GM19025 (cell line): Measurements from ENCODE around the gene RAB3B.

ENCODE experiments used
- ATAC-seq: cut with Tn5 transposase; IDR thresholded peaks from one replicate; pipeline ENCODE4 v1.9.1; 2021; ENCODE audit warnings: mild to moderate bottlenecking, low read depth, moderate library complexity; ENCODE audit not compliant: unreplicated experiment

The RAB3B gene

DNA sequence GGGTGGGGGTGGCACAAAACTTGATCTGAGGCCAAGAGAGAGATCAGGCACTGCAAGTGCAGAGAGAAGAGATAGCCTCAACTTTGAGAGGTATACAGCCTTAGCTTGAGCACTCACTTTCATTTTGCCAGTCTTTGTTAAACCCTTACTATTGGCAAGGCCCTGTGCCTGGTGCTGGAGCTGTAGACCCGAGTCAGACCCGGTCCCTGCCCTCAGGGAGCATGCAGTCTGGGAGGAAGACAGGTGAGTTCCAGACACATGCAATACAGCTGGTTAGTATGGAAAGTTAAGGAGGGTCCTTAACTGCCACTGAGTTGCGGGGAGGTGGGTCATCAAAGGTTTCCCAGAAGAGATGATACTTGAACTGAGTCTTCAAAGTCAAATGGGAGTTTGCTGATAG lies 31.7 kb downstream of the RAB3B start:
- no peak for ATAC-seq

DNA sequence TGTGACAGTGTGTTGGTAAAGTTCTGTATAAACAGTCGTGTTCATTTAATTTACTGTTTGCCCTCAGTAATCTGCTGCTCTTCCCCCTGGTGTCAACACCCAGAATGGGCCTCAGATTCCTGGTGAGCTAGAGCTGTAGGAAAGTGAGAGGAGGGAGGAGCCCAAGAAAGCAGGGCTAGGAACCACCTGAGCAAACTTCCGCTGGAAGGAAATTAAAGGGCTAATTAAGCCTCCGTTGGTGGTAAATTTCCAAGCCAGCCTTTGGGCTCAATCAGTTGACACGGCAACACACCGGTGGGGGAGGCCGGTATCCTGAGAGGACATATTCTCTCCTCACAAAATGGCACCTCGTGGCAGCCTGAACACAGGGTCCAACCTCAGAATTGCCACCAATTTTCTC lies 32.9 kb downstream of the RAB3B start:
- ATAC-seq: no peak

DNA sequence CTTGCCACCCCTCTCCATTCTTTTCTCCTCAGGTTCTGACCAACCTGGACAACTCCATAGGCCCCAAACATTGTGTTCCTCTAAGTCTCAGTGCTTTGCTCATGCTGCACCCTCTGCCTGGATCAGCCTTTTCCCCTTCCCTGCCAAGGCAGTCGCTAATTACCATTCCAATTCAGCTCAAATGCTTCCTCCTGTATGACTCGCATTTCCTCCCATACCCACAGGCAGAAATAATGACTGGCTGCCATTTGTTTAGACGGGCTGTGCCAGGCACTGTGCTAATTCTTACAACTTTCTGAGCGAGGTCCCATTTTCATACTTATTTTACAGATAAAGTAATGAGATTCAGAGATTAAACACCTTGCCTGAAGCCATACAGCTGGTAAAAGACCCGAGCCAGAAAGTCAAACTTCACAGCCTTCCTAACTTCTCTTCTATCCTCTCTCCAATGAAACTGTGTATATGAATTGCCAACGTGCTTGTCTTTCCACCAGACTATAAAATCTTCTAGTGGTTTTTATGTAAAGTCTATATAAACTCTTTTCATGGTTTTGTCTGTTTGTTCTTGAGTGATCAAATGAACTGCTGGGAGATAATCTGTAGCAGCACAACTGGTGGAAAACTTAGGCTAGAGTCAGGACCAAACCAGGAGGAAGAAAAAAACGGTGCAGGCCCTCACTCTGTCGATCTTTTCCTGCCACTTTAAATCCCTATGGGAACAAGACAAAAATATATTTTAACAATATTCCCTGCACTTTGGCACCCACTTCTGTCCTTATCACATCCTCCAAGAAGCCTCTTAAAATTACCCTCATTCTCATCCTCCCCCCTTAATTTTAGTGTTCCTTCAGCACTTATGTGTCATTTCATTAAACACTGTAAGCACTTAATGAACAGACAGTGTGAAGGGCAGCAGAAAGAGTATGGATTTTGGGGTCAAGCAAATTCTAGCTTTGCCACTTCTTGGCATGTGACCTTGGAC lies 33.7 kb downstream of the RAB3B start:
- no peak for ATAC-seq

DNA sequence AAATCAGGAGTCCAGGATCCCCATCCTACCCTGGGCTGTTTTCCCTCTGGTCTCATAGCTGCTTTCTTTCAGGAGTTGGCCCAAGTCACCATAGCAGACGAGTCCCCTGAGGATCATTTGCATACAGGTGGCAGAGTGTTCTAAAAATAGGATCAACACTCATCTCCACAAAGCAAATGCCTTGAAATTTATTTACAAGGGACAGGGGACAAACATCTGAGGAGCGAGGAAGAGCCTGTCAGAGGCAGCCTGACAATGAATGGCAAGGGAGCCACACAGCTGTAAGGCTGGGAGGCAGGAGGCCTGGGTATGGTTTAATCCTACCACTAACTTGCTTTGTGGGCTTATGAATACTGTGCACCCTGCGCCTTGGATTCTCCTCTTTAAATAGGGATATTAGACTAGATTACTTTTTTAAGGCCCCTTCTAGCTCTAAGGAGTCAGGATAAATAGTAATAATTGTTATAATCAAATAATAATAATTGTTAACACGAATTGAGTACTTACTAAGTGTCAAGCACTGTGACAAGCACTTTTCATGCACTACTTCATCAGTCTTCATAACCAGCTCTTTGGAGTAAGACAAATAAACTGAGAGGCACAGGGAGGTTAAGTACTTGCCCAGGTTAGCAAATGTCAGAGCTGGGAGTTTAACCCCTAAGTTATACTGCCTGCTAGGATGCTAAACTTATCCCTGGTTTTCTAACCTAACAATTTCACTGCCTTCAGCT lies 34.5 kb downstream of the RAB3B start:
- ATAC-seq: peak; percentile 58

DNA sequence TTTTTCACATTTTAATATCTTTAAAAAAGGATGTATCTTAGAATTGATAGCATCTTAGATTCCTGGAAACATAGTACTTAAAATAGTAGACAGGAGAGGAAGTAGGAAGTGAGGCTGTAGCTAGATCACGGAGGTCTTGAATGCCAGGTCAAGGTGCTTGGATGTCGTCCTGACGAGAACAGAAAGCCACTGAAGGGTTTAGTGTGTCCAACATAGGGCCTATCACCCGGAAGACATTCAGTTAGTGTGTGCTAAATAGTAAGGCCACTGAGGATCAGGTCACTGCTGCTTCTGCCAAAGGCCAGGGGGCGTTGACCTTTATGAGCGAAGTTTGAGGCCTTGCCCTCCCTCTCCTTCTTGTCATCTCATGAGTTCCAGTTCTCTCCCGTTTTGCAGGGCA lies 35.7 kb downstream of the RAB3B start:
- ATAC-seq: no peak

DNA sequence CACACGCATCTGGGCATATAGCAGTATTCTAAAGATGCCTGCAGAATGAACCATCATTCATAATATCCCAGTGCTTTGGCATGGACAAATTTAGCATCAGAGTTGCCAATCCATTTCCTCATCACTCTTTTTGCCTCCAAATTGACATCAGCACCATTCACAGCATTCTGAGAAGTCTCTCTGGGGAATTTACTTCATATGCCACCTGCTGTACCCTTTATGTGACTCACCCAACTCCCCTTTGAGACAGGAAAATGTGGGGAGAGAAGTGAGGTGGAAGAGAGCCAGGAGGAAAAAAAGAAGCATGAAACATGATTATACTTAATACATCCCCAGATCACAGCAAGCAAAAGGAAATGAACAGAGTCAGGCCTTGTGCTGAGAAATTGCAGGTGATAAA lies 37.4 kb downstream of the RAB3B start:
- ATAC-seq: no peak

DNA sequence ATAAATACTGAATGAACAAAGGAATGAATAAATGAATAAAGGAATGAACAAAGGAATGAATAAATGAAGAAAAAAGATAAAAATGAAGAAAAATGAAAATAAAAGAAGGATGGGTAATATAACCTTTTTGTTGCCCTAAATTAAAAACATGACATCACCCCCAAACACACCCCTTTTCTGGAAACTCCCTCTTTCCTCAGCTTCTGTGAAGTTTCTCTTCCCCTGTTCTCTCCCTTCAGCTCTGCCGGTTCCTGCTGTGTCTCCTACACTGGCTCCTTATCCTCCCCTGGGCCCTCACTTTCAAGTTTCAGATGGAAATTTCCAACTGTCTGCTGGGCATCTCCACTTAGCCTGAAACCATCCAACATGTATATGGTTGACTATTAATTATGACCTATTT lies 37.9 kb downstream of the RAB3B start:
- ATAC-seq: no peak

DNA sequence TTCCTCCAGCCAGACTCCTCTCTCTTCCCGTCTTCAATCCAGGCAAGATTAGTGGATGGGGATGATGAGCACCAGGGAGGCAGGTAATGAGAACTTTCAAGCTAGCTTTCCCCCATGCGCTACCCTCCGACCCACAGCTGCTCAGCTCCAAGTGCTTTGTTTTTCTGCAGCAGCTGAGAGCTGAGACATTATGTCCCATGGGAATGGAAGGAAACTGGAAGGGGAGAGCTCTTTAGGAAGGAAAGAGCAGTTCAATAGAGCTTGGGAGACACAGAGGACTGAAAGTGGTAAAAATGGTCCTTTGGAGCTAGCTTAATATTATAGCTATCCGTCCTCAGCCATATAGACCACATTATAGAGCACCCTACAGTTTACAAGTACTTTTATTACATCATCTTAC lies 39.8 kb downstream of the RAB3B start:
- no peak for ATAC-seq

DNA sequence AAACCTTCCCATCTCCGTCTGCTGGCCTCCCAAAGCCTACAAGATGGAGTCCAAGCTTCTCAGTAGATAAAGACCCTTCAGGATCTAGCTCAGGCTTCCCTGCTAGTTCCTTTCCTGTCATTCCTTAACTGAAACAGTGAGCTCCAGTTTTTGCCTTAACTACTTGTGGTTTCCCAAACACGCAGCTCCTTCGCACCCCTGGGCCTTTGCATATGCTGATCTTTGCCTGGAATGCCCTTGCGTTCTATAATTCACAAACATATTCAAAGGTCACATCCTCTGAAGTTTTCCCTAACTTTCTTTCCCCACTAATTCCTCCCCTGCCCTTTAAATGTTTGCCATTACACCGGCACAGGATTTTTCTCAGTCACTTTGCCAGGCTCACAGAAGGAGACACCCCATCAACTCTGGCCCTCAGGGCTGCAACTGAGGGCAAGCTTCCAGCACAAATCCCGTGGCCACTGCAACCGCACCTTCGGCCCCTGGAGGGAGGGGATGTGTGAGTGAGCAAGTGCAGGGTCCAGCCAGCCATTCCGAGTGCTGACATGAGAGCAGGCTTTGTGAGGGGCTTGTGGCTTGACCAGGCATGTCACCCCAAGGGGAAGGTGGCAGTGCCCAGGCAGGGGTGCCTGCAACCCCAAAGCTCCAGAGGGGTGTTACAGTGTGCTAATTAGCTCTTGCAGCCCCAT lies 41.3 kb downstream of the RAB3B start:
- ATAC-seq: no peak

DNA sequence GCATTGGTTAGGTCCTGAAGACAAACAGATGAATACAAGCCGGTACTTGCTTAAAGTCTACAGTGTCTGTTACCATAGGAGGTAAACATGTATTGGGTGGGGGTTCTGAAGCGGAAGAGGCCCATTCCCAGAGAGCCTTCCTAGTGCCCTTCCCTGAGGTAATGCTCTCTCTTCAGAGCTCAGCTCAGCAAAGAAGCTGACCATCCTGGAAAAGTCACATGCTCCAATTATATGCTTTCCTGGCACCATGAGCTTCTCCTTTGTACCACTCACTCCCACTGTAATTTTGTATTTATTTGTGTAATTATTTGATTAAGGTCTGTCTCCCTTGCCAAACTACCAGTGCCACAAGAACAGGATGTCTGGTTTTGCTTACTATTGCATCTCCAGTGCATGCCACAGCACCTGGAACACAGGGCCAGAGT lies 42.0 kb downstream of the RAB3B start:
- ATAC-seq: no peak

DNA sequence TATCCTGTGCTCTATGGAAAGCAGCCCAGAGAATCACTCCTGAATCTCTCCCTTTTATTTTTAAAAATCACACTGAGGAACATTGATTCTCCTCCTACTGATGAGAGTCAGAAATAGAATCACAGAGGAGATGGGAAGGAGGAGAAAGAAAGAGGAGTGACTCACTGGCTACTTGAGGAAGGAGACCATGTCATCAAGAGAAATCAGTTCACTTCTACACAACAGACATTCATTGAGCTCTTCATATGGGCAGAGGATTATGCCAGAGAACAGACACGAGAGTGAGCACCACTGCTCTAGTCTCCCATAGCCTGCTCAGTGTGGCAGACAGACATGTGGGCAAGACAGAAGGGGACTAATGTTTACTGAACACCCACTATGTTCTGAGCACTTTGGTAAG lies 44.2 kb downstream of the RAB3B start:
- ATAC-seq: no peak

DNA sequence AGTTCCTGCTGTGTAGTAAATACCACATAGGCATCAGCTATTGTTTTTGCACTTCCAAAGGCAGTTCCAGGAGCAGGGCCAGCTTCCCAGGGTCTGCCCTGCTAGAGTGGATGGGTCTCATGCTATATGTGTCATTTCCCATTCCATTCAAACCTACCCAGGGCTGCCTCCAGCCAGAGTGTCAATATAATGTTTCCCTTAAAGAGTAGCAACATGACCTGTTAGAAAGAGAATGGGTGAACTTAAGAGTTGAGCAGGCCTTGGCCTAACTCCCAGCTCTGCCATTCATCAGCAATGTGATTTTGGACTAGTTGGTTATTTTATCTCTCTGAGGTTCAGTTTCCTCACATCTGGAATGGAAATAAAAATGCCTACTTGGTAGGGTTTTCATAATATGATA lies 44.9 kb downstream of the RAB3B start:
- ATAC-seq: no peak

DNA sequence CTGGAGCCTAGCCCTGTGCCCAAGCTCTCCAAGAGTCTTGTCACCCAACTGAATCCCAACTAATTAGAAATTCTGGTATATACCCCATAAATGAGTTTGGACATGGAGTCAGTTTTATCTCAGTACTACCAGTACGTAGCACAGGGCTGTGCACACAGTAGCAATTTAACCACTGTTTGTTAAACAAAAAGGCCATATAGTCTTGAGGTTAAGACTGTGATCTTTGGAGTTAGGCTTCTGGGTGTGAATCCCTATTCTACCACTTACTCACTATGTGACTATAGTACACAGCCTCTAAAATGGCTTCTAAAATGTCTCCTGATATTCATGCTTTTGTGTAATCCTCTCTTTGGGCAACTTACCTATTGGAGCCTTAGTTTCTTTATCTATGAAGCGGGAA lies 48.2 kb downstream of the RAB3B start:
- no peak for ATAC-seq

DNA sequence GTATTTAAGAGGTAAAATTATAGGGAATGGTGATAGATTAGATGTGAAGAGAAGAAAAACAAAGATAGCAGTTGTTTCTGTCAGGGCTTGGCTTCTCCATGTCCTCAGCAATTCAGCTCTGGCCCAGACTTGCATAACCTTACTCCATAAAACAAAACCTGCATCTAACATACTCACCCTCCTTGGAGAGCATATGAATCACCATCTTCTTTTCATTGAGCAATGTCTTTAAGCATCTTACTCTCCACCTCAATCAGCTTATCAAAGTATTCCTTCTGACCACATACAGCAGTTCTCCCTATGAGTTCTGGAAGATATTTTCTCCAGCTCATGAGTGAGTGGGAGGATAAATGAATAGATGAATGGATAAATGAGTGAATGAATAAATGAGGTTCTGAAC lies 49.0 kb downstream of the RAB3B start:
- ATAC-seq: no peak

DNA sequence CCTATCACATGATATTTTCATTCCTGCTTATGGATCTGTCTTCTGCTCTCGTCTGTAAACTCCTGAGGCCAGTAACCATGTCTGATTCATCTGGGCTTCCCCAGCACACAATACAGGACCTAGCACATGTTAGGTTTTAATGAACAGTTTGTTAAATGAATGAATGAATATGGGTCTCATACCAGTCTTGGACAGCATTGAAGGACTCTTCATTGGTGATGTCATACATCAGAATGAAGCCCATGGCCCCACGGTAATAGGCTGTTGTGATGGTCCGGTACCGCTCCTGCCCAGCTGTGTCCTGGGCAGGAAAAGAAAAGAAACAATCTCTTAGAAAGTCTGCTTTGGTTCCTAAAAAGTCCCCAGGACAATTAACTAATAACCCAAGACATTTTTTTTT lies 53.4 kb downstream of the RAB3B start:
- no peak for ATAC-seq

DNA sequence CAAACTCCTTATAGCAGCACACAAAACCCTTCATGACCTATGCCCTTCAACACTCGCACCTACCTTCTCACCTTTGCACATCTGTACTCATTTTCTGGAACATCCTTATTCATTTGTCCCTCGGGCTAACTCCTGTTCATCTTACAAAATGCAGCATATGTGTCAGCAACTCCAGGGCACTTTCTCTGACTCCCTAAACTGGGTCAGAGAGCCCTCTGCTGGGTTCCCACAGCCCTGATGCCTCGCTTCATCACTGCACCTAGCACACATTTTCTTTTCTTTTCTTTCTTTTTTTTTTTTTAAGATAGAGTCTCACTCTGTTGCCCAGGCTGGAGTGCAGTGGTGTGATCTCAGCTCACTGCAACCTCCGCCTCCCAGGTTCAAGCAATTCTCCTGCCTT lies 54.0 kb downstream of the RAB3B start:
- ATAC-seq: no peak

DNA sequence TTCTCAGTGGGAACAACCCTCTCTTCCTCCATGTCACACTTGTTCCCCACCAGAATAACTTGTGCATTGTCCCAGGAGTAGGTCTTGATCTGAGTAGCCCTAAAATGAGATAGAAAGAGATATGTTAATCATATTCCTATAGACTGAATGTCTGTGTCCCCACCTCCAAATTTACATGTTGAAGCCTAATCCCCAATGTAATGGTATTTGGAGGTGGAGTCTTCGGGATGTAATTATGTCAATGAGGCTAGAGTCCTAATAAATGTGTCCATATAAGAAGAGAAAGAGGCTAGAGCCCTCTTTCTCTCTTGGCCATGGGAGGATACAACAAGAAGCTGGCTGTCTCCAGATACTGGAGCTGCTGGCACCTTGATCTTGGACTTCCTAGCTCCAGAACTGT lies 57.2 kb downstream of the RAB3B start:
- no peak for ATAC-seq

DNA sequence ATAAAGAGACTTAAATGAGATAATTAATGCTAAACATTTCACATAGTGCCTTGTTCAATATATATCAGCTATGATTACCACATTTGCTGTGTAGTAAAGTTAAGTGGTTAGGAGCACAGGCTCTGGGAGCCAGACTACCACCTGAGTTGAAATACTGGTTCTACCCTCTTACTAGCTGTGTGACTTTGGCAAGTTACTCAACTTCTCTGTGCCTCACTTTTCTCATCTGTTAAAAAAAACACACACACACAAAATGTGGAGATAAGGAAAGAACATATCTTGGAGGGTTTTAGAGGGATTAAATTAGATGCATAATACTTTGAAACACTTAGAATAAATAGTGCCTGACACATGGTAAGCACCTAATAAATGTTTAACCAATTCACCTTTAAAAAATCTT lies 60.2 kb downstream of the RAB3B start:
- no peak for ATAC-seq

DNA sequence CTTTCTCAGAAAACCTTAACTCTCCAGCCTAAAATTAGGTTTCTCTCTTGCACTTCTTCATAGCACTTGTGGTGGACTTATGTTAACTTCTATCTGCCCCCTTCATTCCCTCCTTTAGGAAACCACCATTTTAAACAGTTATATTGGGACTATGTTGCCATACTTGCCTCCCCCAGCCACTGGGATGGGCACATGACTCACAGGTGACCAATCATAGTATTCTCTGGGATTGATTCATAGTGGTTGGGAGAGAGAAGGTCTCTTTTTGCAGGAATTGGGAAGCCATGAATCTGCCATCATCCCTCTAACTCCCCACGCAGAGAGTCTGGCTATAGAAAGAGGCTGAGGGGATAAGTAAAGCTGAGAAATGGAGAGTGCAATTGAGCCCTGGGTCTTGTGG lies 61.6 kb downstream of the RAB3B start:
- ATAC-seq: no peak

DNA sequence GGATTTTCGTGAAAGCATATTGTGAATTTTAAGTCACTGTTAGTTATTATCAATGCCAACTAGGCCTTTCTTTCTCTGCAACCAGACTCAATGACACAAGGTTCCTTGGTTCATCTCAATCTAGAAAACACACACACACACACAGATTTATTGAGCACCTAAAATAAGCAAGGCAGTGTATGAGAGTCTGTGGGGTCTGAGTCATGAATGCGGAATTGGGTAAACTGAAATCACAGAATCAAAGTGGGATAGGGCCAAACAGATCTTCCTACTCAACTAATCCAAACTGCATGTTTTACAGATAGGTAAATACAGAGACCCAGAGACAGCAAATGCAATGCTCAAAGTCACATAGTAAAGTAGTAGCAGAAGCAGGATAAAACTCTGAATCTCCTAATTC lies 63.5 kb downstream of the RAB3B start:
- no peak for ATAC-seq

DNA sequence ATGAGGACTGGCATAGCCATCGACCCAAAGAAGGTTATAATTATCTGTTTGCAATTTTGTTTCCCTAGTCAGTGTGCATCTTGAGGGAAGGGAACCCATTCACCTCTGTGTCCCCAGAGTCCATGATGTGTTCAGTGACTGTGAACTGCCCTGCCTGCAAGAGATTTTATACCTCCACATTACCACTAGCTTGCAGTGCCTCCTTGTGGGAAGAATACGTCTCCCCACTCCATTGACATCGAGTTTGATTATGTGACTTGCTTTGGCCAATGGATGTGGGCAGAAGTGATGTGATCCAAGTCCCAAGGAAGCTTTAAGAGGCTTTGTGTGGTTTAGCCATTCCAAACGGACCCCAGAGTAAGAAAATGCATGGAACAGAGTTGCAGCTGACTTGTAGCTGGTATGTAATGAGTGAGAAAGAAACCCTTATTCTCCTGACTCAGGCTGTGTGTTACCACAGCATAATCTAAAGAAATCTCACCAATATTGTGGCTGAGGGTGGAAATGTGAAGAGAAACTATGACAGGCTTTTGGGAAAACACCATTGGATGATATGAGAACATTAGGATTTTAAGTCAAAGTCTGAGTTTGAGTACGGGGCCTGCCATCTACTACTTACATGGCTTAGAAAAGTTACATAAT lies 64.2 kb downstream of the RAB3B start:
- ATAC-seq: no peak
